GM23338 (cell line): ENCODE results near the gene ST6GALNAC1.

Experiments
- CREB1 ChIP-seq: fragments of 250-450 bp; sonication (Bioruptor Pico); IDR thresholded peaks from 2 replicates; pipeline ENCODE4 v1.5.0; 2020; ENCODE audit warnings: low read depth, mild to moderate bottlenecking, moderate library complexity
- EZH2 ChIP-seq: fragments of 200-600 bp; sonication (generic); IDR thresholded peaks from one replicate; pipeline ENCODE4 v1.8.0; 2017; ENCODE audit warnings: antibody characterized with exemption, mild to moderate bottlenecking, low read depth; ENCODE audit not compliant: unreplicated experiment
- JUNB ChIP-seq: IDR thresholded peaks from one replicate; pipeline ENCODE4 v1.6.1; 2016; ENCODE audit warnings: antibody characterized with exemption; ENCODE audit not compliant: unreplicated experiment
- POLR2AphosphoS5 ChIP-seq: IDR thresholded peaks from 2 replicates; pipeline ENCODE4 v1.6.1; 2016; ENCODE audit warnings: antibody characterized with exemption, low read depth
- ZNF114 ChIP-seq: fragments of 250-450 bp; sonication (Bioruptor Pico); IDR thresholded peaks from 2 replicates; pipeline ENCODE4 v1.5.0; 2020; ENCODE audit warnings: mild to moderate bottlenecking, moderate library complexity
- ZNF462 ChIP-seq: fragments of 250-450 bp; sonication (Bioruptor Pico); IDR thresholded peaks from 2 replicates; pipeline ENCODE4 v1.5.0; 2020; ENCODE audit warnings: mild to moderate bottlenecking, moderate library complexity
- TF ChIP-seq, protein P1 (sequence below), 2 experiments: fragments of 200-600 bp in 1 of 2; sonication (generic) in 1 of 2; conservative IDR thresholded peaks; 2 replicates each; pipeline versions ENCODE4 v1.5.1 to v1.6.1; 2016 to 2017; ENCODE audit warnings: antibody characterized with exemption in 2 of 2, low read depth in 2 of 2, mild to moderate bottlenecking in 2 of 2, moderate library complexity in 1 of 2
- TF ChIP-seq, protein P2 (sequence below): IDR thresholded peaks from one replicate; pipeline ENCODE4 v1.6.1; 2018; ENCODE audit warnings: antibody characterized with exemption; ENCODE audit not compliant: unreplicated experiment

- TF ChIP-seq, protein P1, sequence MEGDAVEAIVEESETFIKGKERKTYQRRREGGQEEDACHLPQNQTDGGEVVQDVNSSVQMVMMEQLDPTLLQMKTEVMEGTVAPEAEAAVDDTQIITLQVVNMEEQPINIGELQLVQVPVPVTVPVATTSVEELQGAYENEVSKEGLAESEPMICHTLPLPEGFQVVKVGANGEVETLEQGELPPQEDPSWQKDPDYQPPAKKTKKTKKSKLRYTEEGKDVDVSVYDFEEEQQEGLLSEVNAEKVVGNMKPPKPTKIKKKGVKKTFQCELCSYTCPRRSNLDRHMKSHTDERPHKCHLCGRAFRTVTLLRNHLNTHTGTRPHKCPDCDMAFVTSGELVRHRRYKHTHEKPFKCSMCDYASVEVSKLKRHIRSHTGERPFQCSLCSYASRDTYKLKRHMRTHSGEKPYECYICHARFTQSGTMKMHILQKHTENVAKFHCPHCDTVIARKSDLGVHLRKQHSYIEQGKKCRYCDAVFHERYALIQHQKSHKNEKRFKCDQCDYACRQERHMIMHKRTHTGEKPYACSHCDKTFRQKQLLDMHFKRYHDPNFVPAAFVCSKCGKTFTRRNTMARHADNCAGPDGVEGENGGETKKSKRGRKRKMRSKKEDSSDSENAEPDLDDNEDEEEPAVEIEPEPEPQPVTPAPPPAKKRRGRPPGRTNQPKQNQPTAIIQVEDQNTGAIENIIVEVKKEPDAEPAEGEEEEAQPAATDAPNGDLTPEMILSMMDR (conservative IDR thresholded peaks at IDR 0.05; ENCODE audit: low read depth in 2 of 2) = no peak
- TF ChIP-seq EZH2 (no peak), POLR2AphosphoS5 (no peak), ZNF114 (CRISPR knock-in tag) (no peak), JUNB (no peak), ZNF462 (CRISPR knock-in tag) (no peak), CREB1 (no peak)
- TF ChIP-seq, protein P2, sequence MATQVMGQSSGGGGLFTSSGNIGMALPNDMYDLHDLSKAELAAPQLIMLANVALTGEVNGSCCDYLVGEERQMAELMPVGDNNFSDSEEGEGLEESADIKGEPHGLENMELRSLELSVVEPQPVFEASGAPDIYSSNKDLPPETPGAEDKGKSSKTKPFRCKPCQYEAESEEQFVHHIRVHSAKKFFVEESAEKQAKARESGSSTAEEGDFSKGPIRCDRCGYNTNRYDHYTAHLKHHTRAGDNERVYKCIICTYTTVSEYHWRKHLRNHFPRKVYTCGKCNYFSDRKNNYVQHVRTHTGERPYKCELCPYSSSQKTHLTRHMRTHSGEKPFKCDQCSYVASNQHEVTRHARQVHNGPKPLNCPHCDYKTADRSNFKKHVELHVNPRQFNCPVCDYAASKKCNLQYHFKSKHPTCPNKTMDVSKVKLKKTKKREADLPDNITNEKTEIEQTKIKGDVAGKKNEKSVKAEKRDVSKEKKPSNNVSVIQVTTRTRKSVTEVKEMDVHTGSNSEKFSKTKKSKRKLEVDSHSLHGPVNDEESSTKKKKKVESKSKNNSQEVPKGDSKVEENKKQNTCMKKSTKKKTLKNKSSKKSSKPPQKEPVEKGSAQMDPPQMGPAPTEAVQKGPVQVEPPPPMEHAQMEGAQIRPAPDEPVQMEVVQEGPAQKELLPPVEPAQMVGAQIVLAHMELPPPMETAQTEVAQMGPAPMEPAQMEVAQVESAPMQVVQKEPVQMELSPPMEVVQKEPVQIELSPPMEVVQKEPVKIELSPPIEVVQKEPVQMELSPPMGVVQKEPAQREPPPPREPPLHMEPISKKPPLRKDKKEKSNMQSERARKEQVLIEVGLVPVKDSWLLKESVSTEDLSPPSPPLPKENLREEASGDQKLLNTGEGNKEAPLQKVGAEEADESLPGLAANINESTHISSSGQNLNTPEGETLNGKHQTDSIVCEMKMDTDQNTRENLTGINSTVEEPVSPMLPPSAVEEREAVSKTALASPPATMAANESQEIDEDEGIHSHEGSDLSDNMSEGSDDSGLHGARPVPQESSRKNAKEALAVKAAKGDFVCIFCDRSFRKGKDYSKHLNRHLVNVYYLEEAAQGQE = no peak
Observed at GRCh38 chr17:76646712-76647111, 3.2 kb upstream of the ST6GALNAC1 start.
